Ascending aorta (tissue), 2 donors: ENCODE data around the gene DMD. TPM values are rescaled to one million over a fixed set of nuclear protein-coding genes. Genes with fewer than 3 reads are reported as not detected.

ENCODE experiments used
- DNase-seq, 2 donors: peaks; one replicate each; pipeline ENCODE4 v3.0.0-alpha.2; 2019; ENCODE audit warnings: low spot score in 2 of 2
- H3K27ac ChIP-seq, 2 donors: fragments of 200-600 bp; sonication (generic); one replicate each; pipeline ENCODE4 v1.5.1; 2016 to 2017; ENCODE audit warnings: mild to moderate bottlenecking in 1 of 2
- H3K27me3 ChIP-seq: fragments of 200-600 bp; sonication (generic); one replicate; pipeline ENCODE4 v1.5.1; 2017
- H3K36me3 ChIP-seq, 2 donors: fragments of 200-600 bp; sonication (generic); one replicate each; pipeline ENCODE4 v1.5.1; 2016
- H3K4me1 ChIP-seq, 2 donors: fragments of 200-600 bp; sonication (generic); one replicate each; pipeline ENCODE4 v1.5.1; 2016 to 2017; ENCODE audit warnings: mild to moderate bottlenecking in 1 of 2
- H3K4me3 ChIP-seq, 2 donors: fragments of 200-600 bp; sonication (generic); one replicate each; pipeline ENCODE4 v1.5.1; 2016 to 2017; ENCODE audit warnings: mild to moderate bottlenecking in 1 of 2
- H3K9me3 ChIP-seq, 2 donors: fragments of 200-600 bp; sonication (generic); one replicate each; pipeline ENCODE4 v1.5.1; 2016
- intact Hi-C: fragments of 100-400 bp; cut with DNase I; formaldehyde crosslinking; loops from one replicate; pipeline ENCODE4 v1.15.1; 2023
- total RNA-seq: library from RNA; depleted of rRNA; stranded (reverse); fragments of >200 nt; gene quantifications from one replicate; pipeline ENCODE4 v1.1.0, GENCODE V29; 2016
- TF ChIP-seq, protein P1 (sequence below), 3 experiments: fragments of 200-600 bp in 2 of 3; fragments of 450-650 bp in 1 of 3; sonication (generic) in 2 of 3; IDR thresholded peaks; one replicate each; pipeline ENCODE4 v1.5.1; 2016 to 2019; ENCODE audit warnings: antibody characterized with exemption in 3 of 3, mild to moderate bottlenecking in 1 of 3, moderate library complexity in 1 of 3

DMD gene
- total RNA-seq, 1 donor from 2014 or later = 40.0 TPM

DNA sequence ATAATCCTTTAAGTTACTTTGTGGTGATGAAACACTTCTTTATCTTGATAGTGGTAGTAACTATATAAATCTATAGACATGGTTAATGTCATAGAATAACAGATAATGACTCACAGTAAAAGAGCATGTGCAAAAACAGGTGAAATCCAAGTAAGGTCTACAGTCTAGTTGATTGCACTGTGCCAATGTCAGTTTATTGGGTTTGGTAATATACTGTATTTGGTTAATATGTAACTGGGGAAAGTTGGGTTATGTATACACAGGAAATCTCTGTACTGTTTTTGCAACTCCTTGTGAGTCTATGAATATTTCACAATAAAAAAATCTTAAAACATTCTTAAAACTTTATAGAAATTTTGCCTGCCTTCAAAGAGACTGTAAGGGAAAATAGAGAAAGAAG is 1071.9 kb downstream of the DMD start:
- no peaks in the 10 kb centered on the region for H3K4me1 ChIP-seq
- TF ChIP-seq, protein P1, sequence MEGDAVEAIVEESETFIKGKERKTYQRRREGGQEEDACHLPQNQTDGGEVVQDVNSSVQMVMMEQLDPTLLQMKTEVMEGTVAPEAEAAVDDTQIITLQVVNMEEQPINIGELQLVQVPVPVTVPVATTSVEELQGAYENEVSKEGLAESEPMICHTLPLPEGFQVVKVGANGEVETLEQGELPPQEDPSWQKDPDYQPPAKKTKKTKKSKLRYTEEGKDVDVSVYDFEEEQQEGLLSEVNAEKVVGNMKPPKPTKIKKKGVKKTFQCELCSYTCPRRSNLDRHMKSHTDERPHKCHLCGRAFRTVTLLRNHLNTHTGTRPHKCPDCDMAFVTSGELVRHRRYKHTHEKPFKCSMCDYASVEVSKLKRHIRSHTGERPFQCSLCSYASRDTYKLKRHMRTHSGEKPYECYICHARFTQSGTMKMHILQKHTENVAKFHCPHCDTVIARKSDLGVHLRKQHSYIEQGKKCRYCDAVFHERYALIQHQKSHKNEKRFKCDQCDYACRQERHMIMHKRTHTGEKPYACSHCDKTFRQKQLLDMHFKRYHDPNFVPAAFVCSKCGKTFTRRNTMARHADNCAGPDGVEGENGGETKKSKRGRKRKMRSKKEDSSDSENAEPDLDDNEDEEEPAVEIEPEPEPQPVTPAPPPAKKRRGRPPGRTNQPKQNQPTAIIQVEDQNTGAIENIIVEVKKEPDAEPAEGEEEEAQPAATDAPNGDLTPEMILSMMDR (IDR thresholded peaks at IDR 0.05) = no peak
- H3K36me3 ChIP-seq = no peaks in the 10 kb centered on the region
- DNase-seq = no peak
- H3K9me3 ChIP-seq = no peaks in the 10 kb centered on the region
- no peak overlapping the region for H3K27ac ChIP-seq
- intact Hi-C loops = no loop called here
- no peaks in the 10 kb centered on the region for H3K27me3 ChIP-seq
- H3K4me3 ChIP-seq = no peak overlapping the region

GRCh38 chrX:32137525-32137924 is 1073.8 kb downstream of the DMD start:
- H3K9me3 ChIP-seq = no peaks in the 10 kb centered on the region
- H3K4me3 ChIP-seq = no peak overlapping the region
- H3K27me3 ChIP-seq = no peaks in the 10 kb centered on the region
- H3K36me3 ChIP-seq = no peaks in the 10 kb centered on the region
- intact Hi-C loops = no loop called here
- H3K27ac ChIP-seq = no peak overlapping the region
- no peaks in the 10 kb centered on the region for H3K4me1 ChIP-seq
- no peak for DNase-seq
- TF ChIP-seq, protein P1 (IDR thresholded peaks at IDR 0.05) = no peak

- Histone ChIP-seq H3K27ac (no peak overlapping the region), H3K4me3 (no peak overlapping the region), H3K9me3 (no peaks in the 10 kb centered on the region), H3K27me3 (no peaks in the 10 kb centered on the region), H3K4me1 (no peaks in the 10 kb centered on the region), H3K36me3 (no peaks in the 10 kb centered on the region)
- no peak for DNase-seq
- intact Hi-C loops = no loop called here
- TF ChIP-seq, protein P1 (IDR thresholded peaks at IDR 0.05) = no peak
Measured at GRCh38 chrX:32126997-32127396, 1084.4 kb downstream of the DMD start.

GRCh38 chrX:32118832-32119231 is 1092.5 kb downstream of the DMD start:
- Histone ChIP-seq H3K9me3 (no peaks in the 10 kb centered on the region), H3K4me3 (no peak overlapping the region), H3K36me3 (no peaks in the 10 kb centered on the region), H3K27me3 (no peaks in the 10 kb centered on the region), H3K27ac (no peak overlapping the region), H3K4me1 (no peaks in the 10 kb centered on the region)
- intact Hi-C loops = no loop called here
- TF ChIP-seq, protein P1 (IDR thresholded peaks at IDR 0.05) = no peak
- no peak for DNase-seq

- TF ChIP-seq, protein P1 (IDR thresholded peaks at IDR 0.05) = no peak
- Histone ChIP-seq H3K27ac (no peak overlapping the region), H3K4me1 (no peaks in the 10 kb centered on the region), H3K9me3 (no peaks in the 10 kb centered on the region), H3K36me3 (no peaks in the 10 kb centered on the region), H3K4me3 (no peak overlapping the region), H3K27me3 (no peaks in the 10 kb centered on the region)
- no peak for DNase-seq
- intact Hi-C loops = no loop called here
Measured at GRCh38 chrX:32116047-32116446, 1095.3 kb downstream of the DMD start.

DNA sequence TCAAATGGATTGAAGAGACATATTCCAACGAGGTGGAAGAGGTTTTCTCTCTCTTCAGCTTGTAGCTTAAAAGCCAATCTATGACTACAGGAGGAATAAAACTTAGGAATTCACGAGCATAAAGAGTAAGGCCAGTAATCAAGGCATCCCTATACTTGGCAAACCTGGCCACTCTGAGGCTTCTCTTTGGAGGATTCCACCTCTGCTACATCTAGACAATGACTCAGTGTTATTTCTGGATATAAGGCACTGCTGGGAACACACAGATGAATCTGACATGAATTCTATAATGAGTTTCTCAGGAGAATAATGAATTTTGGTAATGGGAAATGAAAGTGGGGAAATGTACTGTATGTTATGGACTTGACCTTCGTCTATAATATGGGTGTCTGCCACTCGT is 1123.7 kb downstream of the DMD start:
- intact Hi-C loops = no loop called here
- Histone ChIP-seq H3K27me3 (no peaks in the 10 kb centered on the region), H3K36me3 (no peaks in the 10 kb centered on the region), H3K27ac (no peak overlapping the region), H3K4me1 (no peaks in the 10 kb centered on the region), H3K9me3 (no peaks in the 10 kb centered on the region), H3K4me3 (no peak overlapping the region)
- TF ChIP-seq, protein P1 (IDR thresholded peaks at IDR 0.05) = no peak
- no peak for DNase-seq
